SK-MEL-5 (cell line): ENCODE measurements around the gene PRLHR. TPM values are rescaled to one million over a fixed set of nuclear protein-coding genes. Genes with fewer than 3 reads are reported as not detected.
A peak's percentile ranks its signal among the peaks of the same experiment; 100 is the strongest.

Experiments
- DNase-seq: peaks from one replicate; pipeline ENCODE4 v3.0.0-alpha.2; 2016; ENCODE audit warnings: low read depth, low spot score
- in situ Hi-C: cut with HindIII; loops from 2 replicates; pipeline ENCODE4 v1.10.0; 2016; ENCODE audit warnings: low sequenced_read_pairs, high pct_unique_total_duplicates, low pct_unique_long_range_greater_than_20kb
- total RNA-seq: library from RNA; depleted of rRNA; stranded (reverse); fragments of >200 nt; shearing (Covaris generic); gene quantifications from 2 replicates; pipeline ENCODE4 v1.2.3, GENCODE V29; 2014

The PRLHR gene
- total RNA-seq, 1 experiment from 2014 or later: not detected

GRCh38 chr10:118594392-118595063, 920 bp downstream of the PRLHR start:
- in situ Hi-C loops: no loop called here
- peak; percentile 57 for DNase-seq

- in situ Hi-C loops: no loop called here
- DNase-seq: no peak
These were observed 2.6 kb downstream of the PRLHR start for GRCh38 chr10:118592675-118593330.

GRCh38 chr10:118590334-118590733, 5.1 kb downstream of the PRLHR start:
- DNase-seq: no peak
- in situ Hi-C loops: no loop called here

- in situ Hi-C loops: no loop called here
- DNase-seq: no peak
These were observed 7.4 kb downstream of the PRLHR start for GRCh38 chr10:118587881-118588651.

- in situ Hi-C loops: no loop called here
These were observed 8.5 kb downstream of the PRLHR start for GRCh38 chr10:118586911-118587310.

GRCh38 chr10:118585794-118586193, 9.7 kb downstream of the PRLHR start:
- DNase-seq: no peak
- in situ Hi-C loops: no loop called here

More at GRCh38 chr10:118586911-118587310, 8.5 kb downstream of the PRLHR start:
- DNase-seq: no peak

GRCh38 chr10:118585234-118585633, 10.2 kb downstream of the PRLHR start:
- DNase-seq: no peak

GRCh38 chr10:118584181-118584954, 11.1 kb downstream of the PRLHR start:
- in situ Hi-C loops: no loop called here
- no peak for DNase-seq

More at GRCh38 chr10:118585234-118585633, 10.2 kb downstream of the PRLHR start:
- in situ Hi-C loops: no loop called here

- no peak for DNase-seq
- in situ Hi-C loops: no loop called here
These were observed 11.8 kb downstream of the PRLHR start for GRCh38 chr10:118583611-118584010.

- no peak for DNase-seq
- in situ Hi-C loops: no loop called here
These were observed 12.9 kb downstream of the PRLHR start for GRCh38 chr10:118582511-118582910.

- no peak for DNase-seq
- in situ Hi-C loops: no loop called here
These were observed 14.1 kb downstream of the PRLHR start for GRCh38 chr10:118581340-118581739.

- in situ Hi-C loops: no loop called here
- no peak for DNase-seq
These were observed 14.7 kb downstream of the PRLHR start for GRCh38 chr10:118580702-118581101.

- DNase-seq: no peak
- in situ Hi-C loops: no loop called here
These were observed 21.9 kb downstream of the PRLHR start for GRCh38 chr10:118573512-118573911.

GRCh38 chr10:118572256-118573041, 23.0 kb downstream of the PRLHR start:
- no peak for DNase-seq
- in situ Hi-C loops: no loop called here

- no peak for DNase-seq
- in situ Hi-C loops: no loop called here
These were observed 24.3 kb downstream of the PRLHR start for GRCh38 chr10:118571123-118571522.

- DNase-seq: no peak
- in situ Hi-C loops: no loop called here
These were observed 24.9 kb downstream of the PRLHR start for GRCh38 chr10:118570591-118570990.

GRCh38 chr10:118569882-118570252, 25.6 kb downstream of the PRLHR start:
- in situ Hi-C loops: no loop called here
- DNase-seq: no peak
